Esophagus squamous epithelium (tissue), 4 donors: ENCODE data around the gene UGP2.

Experiments
- CTCF ChIP-seq, 6 experiments: fragments of 450-650 bp in 4 of 6; fragments of 200-600 bp in 2 of 6; sonication (generic) in 2 of 6; IDR thresholded peaks; one replicate each; pipeline ENCODE4 v1.5.1; 2016 to 2019; ENCODE audit warnings: antibody characterized with exemption in 6 of 6, mild to moderate bottlenecking in 4 of 6, moderate library complexity in 4 of 6
- POLR2A ChIP-seq, 4 donors: fragments of 450-650 bp; IDR thresholded peaks; one replicate each; pipeline ENCODE4 v1.6.1; 2017; ENCODE audit warnings: antibody characterized with exemption in 4 of 4, mild to moderate bottlenecking in 4 of 4, moderate library complexity in 3 of 4

- TF ChIP-seq CTCF (IDR thresholded peaks at IDR 0.05) (no peak), POLR2A (IDR thresholded peaks at IDR 0.05) (no peak)
These were observed 14.6 kb downstream of the UGP2 start for GRCh38 chr2:63856303-63856603.
